GM08714 (cell line): ENCODE results near the gene ALLC.
"Not testable (repeated sequence)": the region's sequence is repeated elsewhere in the genome, so short reads cannot be mapped to it uniquely, and the experiment has no call there.

Source experiments
- H3K4me3 ChIP-seq: fragments of 200-500 bp; sonication (Bioruptor generic); 2 replicates; pipeline ENCODE4 v1.5.1; 2014; ENCODE audit warnings: mild to moderate bottlenecking, low read length, inconsistent platforms
- ZNF274 ChIP-seq: IDR thresholded peaks from 2 replicates; pipeline ENCODE4 v1.6.1; 2012; ENCODE audit warnings: mild to moderate bottlenecking, low read depth, low read length

ALLC gene

GRCh38 chr2:3651691-3652648, 6.0 kb upstream of the ALLC start:
- H3K4me3 ChIP-seq, result peak overlapping the region; percentile 17; the same call in 1 of the 2 replicates
- TF ChIP-seq ZNF274, result no peak

- no peak for TF ChIP-seq ZNF274
- no peak overlapping the region for H3K4me3 ChIP-seq
These were observed 4.9 kb upstream of the ALLC start for GRCh38 chr2:3652896-3653625.

DNA sequence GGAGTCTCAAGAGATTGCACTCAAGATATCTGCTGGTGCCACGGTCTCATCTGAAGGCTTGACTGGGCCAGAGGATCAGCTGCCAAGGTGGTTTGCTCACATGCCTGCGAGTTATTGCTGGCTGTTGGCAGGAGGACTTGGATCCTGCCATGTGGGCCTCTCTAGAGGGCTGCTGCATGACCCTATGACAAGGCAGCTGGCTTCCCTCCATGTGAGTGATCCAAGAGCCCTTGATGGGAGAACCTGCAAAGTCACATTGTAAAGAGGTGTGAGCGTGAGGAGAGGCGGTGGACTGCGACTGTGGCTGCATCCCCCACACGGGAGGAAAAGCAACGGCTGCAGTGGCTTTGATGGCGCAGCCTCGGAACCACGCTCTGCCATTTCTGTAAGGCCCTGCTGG, 4.0 kb upstream of the ALLC start:
- no peak for TF ChIP-seq ZNF274
- H3K4me3 ChIP-seq, result no peak overlapping the region

DNA sequence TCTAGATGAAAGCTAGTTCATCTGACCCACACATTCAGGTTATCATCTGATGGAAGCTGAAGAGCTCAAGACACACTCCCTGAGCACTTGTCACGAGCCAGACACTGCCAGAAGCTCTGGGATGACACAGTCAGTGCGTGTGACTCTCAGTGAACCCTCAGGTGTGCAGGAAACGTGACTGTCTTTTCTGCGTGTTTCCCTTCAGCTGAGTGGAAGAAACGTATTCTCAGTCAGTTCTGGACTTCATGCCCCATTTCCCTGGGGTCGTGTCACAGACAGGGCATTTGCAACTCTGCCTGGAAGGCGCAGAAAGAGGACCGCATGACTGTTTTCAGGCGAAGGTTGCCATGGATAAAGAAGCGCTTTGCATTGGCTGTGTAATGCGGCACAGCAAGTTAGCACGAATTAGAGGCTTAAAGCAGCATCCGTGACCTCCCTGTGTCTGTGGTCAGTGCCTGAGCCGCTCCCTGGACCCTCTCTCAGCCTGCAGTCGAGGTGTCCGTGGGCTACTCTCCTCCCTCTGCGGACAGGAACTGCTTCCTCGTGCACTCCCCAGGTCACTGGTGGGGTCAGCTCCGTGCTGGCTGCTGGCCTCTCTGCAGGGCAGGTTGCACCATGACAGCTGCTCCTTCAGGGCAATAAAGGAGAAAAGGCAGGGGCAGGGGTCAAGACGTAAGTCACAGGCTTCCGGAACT, 3.3 kb upstream of the ALLC start:
- H3K4me3 ChIP-seq, result no peak overlapping the region
- no peak for TF ChIP-seq ZNF274

- no peak overlapping the region for H3K4me3 ChIP-seq
- no peak for TF ChIP-seq ZNF274
These were observed 1.9 kb upstream of the ALLC start for GRCh38 chr2:3655871-3656761.

DNA sequence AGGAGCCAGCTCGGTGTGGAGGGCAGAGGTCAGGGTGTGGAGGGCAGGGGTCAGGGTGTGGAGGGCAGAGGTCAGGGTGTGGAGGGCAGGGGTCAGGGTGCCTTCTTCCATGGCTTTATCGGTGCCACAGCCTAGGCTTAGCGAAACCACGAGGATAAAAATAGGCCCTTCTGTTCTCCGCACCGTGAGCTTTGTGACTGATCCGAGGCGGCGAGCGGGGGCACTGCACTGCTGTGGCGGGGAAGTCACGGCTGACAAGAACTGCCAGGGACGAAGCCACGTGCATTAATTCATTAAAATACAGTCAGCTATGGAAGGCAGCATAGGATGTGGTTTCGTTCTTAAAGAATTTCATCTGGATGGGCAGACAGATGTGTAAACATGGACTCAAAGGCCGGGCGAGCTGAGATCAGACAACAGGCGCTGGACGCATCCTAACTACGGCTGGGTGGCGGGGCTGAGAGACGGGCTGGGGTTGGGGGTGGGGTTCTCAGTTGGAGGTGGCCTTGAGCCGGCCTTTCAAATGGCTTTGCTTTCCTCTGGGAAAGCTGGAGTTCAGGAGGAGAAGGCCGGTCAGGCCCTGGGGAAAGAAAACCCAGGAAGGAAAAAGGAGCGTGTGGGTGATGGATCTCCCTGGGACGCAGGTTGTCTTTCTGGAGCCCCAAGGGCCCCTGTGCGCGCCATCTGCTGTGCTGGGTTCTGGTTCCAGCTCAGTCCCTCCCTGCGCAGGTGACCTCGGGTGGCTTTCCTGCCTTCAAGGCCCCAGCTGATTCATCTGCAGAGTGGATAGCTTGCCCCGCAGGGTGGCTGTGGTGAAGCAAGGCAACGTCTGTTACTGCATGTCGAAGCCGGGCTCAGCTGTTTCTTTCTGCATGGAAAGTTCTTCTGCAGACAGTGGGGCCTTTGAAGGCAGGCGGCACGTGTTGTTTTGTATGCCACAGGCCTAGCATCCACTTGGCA, 958 bp upstream of the ALLC start:
- TF ChIP-seq ZNF274, result no peak
- H3K4me3 ChIP-seq, result no peak overlapping the region

GRCh38 chr2:3659447-3660432, 1.7 kb downstream of the ALLC start:
- H3K4me3 ChIP-seq, result no peak overlapping the region

GRCh38 chr2:3660640-3661039, 2.6 kb downstream of the ALLC start:
- H3K4me3 ChIP-seq, result not testable (repeated sequence)

More at GRCh38 chr2:3659447-3660432, 1.7 kb downstream of the ALLC start:
- no peak for TF ChIP-seq ZNF274

DNA sequence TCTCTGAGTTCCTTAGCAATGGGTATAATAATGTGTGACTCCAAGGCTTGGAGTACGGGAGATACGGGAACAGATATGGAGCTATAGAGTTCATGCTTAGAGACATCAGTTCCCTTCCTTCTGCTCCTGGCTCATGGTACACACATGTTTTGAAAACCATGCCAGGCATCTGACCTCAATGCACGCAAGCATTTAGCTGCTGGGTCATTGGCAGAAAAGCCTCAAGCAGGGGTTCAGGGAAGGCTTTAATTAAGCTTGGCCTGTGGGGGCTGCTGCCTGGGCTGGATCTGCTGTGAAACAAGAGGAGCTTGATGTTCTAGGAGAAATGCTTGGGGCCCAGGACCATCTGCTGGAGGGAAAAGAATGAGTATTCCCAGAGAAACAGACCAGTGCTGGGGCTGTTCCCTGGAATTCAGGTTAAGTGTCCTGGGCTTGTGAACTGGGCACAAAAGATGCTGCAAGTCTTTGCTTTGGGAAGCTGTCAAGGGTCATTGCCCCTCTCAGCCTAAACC, 3.2 kb downstream of the ALLC start:
- TF ChIP-seq ZNF274, result no peak
- no peak overlapping the region for H3K4me3 ChIP-seq

DNA sequence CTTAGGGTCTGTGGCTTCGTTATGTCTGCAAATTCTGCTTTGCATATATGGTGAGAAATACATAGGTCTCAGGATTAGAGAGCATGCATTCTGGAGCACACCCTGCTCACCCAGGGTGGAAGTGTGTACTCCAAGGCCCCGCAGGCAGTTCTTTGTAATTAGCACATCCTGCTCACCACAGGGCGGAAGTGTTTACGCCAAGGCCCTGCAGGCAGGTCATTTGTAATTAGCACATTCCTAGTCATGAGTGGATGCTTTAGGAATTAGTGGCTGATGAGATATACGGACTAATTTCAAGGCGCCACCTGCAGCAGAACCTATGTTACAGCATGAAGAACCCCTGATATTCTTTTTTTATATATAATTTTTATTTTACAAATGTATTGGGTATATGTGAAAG, 4.2 kb downstream of the ALLC start:
- H3K4me3 ChIP-seq, result no peak overlapping the region
- no peak for TF ChIP-seq ZNF274

- H3K4me3 ChIP-seq, result no peak overlapping the region
- TF ChIP-seq ZNF274, result no peak
These were observed 6.1 kb downstream of the ALLC start for GRCh38 chr2:3664118-3664517.
